Islet precursor cell (in vitro differentiated cells): ENCODE results near the gene SCN8A.
"Not testable (repeated sequence)": the region's sequence is repeated elsewhere in the genome, so short reads cannot be mapped to it uniquely, and the experiment has no call there.

Source experiments
- DNase-seq: peaks from one replicate; pipeline ENCODE4 v3.0.0-alpha.2; 2018

Gene SCN8A

GRCh38 chr12:51591016-51591901 is at the start of gene SCN8A:
Gene SCN8A (plus strand): TSS chr12:51591233. CDS start chr12:51662818, 71,585 bp downstream.
- peak; percentile 68 for DNase-seq

GRCh38 chr12:51546097-51546496 is 44.9 kb upstream of the SCN8A start:
- DNase-seq = no peak

- DNase-seq = no peak
These were observed 43.4 kb upstream of the SCN8A start for GRCh38 chr12:51547606-51548005.

GRCh38 chr12:51548241-51548640 is 42.8 kb upstream of the SCN8A start:
- no peak for DNase-seq

- no peak for DNase-seq
These were observed 41.4 kb upstream of the SCN8A start for GRCh38 chr12:51549637-51550036.

- not testable (repeated sequence) for DNase-seq
These were observed 22.6 kb upstream of the SCN8A start for GRCh38 chr12:51568271-51569032.

GRCh38 chr12:51579321-51579850 is 11.6 kb upstream of the SCN8A start:
- no peak for DNase-seq

GRCh38 chr12:51589060-51589459 is 2.0 kb upstream of the SCN8A start:
- no peak for DNase-seq

- no peak for DNase-seq
These were observed 1.4 kb upstream of the SCN8A start for GRCh38 chr12:51589557-51590176.

GRCh38 chr12:51590347-51591015 is 552 bp upstream of the SCN8A start:
- DNase-seq = peak; percentile 95

- no peak for DNase-seq
These were observed 1.1 kb downstream of the SCN8A start for GRCh38 chr12:51592034-51592705.

GRCh38 chr12:51593021-51593420 is 2.0 kb downstream of the SCN8A start:
- no peak for DNase-seq

- DNase-seq = peak; percentile 79
These were observed 2.5 kb downstream of the SCN8A start for GRCh38 chr12:51593539-51593938.

GRCh38 chr12:51598156-51598555 is 7.1 kb downstream of the SCN8A start:
- DNase-seq = no peak

- DNase-seq = no peak
These were observed 9.7 kb downstream of the SCN8A start for GRCh38 chr12:51600721-51601120.

GRCh38 chr12:51601241-51601640 is 10.2 kb downstream of the SCN8A start:
- DNase-seq = no peak

GRCh38 chr12:51605896-51606295 is 14.9 kb downstream of the SCN8A start:
- DNase-seq = not testable (repeated sequence)

- DNase-seq = not testable (repeated sequence)
These were observed 16.2 kb downstream of the SCN8A start for GRCh38 chr12:51607197-51607596.

GRCh38 chr12:51620448-51620847 is 29.4 kb downstream of the SCN8A start:
- DNase-seq = no peak

- peak; percentile 56 for DNase-seq
These were observed 30.3 kb downstream of the SCN8A start for GRCh38 chr12:51621156-51621922.

- no peak for DNase-seq
These were observed 31.5 kb downstream of the SCN8A start for GRCh38 chr12:51622564-51622963.
